SK-N-SH (cell line): ENCODE data around the gene OR5H2.
A peak's percentile ranks its signal among the peaks of the same experiment; 100 is the strongest.

ENCODE experiments used
- EP300 ChIP-seq, 2 experiments: IDR thresholded peaks; 2 replicates each; pipeline versions ENCODE4 v1.4.0 to v1.6.1; 2012; ENCODE audit warnings: borderline replicate concordance in 1 of 2, low read depth in 1 of 2, low read length in 1 of 2
- FOXM1 ChIP-seq: IDR thresholded peaks from 2 replicates; pipeline ENCODE4 v1.4.0; 2012; ENCODE audit warnings: low read depth, mild to moderate bottlenecking
- POLR2AphosphoS5 ChIP-seq: IDR thresholded peaks from 2 replicates; pipeline ENCODE4 v1.6.1; 2012; ENCODE audit warnings: low read depth, low read length
- RCOR1 ChIP-seq: fragments of 150-350 bp; IDR thresholded peaks from 2 replicates; pipeline ENCODE4 v1.6.1; 2017; ENCODE audit warnings: antibody characterized with exemption, low read length
- SMC3 ChIP-seq: IDR thresholded peaks from 2 replicates; pipeline ENCODE4 v1.6.1; 2012; ENCODE audit warnings: low read depth, low read length, improper control_type of control experiment
- TCF12 ChIP-seq: IDR thresholded peaks from 2 replicates; pipeline ENCODE4 v1.4.0; 2012
- YY1 ChIP-seq: IDR thresholded peaks from 2 replicates; pipeline ENCODE4 v1.4.0; 2012; ENCODE audit warnings: low read depth, mild to moderate bottlenecking
- TF ChIP-seq, protein P1 (sequence below): fragments of 200-600 bp; sonication (generic); IDR thresholded peaks from 2 replicates; pipeline ENCODE4 v1.6.1; 2017; ENCODE audit warnings: antibody characterized with exemption, mild to moderate bottlenecking, moderate library complexity
- TF ChIP-seq, protein P2 (sequence below): IDR thresholded peaks from 2 replicates; pipeline ENCODE4 v1.6.1; 2012; ENCODE audit warnings: mild to moderate bottlenecking, low read depth, low read length, moderate library complexity

DNA sequence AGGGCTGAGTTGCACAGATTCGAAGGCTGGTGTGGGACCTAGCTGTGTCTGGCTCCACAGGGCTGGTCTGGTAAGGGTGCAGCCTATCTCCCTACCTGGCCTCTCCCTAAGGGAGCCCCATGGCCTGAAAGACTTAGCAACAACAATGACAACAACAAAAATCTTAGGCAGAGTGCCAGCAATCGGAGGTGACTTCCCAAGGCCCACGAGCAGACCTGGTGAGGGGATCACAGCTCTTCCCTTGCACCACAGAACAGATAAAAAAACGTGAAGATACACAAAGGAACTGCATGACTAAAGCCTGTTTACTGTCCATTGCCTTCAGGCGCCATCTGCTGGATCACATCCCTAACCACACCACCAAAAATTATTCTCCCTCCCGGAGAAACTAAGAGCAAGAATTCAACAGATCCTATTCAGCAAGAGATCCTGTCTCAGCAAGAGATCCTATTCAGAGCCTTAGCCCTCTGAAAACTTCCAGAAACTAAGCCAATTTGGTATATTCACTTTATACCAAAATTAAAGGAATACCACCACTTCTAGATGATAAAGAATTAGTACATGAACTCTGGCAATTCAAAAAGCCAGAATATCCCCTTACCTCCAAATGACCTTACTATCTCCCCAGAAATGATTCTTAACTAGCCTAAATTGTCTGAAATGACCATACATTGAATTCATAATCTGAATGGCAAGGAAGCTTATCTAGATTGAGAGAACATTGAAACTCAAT is 47.3 kb downstream of the OR5H2 start:
- TF ChIP-seq, protein P1, sequence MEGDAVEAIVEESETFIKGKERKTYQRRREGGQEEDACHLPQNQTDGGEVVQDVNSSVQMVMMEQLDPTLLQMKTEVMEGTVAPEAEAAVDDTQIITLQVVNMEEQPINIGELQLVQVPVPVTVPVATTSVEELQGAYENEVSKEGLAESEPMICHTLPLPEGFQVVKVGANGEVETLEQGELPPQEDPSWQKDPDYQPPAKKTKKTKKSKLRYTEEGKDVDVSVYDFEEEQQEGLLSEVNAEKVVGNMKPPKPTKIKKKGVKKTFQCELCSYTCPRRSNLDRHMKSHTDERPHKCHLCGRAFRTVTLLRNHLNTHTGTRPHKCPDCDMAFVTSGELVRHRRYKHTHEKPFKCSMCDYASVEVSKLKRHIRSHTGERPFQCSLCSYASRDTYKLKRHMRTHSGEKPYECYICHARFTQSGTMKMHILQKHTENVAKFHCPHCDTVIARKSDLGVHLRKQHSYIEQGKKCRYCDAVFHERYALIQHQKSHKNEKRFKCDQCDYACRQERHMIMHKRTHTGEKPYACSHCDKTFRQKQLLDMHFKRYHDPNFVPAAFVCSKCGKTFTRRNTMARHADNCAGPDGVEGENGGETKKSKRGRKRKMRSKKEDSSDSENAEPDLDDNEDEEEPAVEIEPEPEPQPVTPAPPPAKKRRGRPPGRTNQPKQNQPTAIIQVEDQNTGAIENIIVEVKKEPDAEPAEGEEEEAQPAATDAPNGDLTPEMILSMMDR: peak; percentile 81
- no peak for TF ChIP-seq TCF12
- TF ChIP-seq POLR2AphosphoS5: no peak
- no peak for TF ChIP-seq YY1
- no peak for TF ChIP-seq FOXM1
- TF ChIP-seq RCOR1: no peak
- no peak for TF ChIP-seq EP300 (IDR thresholded peaks at IDR 0.05; ENCODE audit: borderline replicate concordance in 1 of 2, low read depth in 1 of 2, low read length in 1 of 2)
- TF ChIP-seq, protein P2, sequence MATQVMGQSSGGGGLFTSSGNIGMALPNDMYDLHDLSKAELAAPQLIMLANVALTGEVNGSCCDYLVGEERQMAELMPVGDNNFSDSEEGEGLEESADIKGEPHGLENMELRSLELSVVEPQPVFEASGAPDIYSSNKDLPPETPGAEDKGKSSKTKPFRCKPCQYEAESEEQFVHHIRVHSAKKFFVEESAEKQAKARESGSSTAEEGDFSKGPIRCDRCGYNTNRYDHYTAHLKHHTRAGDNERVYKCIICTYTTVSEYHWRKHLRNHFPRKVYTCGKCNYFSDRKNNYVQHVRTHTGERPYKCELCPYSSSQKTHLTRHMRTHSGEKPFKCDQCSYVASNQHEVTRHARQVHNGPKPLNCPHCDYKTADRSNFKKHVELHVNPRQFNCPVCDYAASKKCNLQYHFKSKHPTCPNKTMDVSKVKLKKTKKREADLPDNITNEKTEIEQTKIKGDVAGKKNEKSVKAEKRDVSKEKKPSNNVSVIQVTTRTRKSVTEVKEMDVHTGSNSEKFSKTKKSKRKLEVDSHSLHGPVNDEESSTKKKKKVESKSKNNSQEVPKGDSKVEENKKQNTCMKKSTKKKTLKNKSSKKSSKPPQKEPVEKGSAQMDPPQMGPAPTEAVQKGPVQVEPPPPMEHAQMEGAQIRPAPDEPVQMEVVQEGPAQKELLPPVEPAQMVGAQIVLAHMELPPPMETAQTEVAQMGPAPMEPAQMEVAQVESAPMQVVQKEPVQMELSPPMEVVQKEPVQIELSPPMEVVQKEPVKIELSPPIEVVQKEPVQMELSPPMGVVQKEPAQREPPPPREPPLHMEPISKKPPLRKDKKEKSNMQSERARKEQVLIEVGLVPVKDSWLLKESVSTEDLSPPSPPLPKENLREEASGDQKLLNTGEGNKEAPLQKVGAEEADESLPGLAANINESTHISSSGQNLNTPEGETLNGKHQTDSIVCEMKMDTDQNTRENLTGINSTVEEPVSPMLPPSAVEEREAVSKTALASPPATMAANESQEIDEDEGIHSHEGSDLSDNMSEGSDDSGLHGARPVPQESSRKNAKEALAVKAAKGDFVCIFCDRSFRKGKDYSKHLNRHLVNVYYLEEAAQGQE: no peak
- TF ChIP-seq SMC3: peak; percentile 89
